ENCODE measurements around the gene CELSR3.

The CELSR3 gene

DNA sequence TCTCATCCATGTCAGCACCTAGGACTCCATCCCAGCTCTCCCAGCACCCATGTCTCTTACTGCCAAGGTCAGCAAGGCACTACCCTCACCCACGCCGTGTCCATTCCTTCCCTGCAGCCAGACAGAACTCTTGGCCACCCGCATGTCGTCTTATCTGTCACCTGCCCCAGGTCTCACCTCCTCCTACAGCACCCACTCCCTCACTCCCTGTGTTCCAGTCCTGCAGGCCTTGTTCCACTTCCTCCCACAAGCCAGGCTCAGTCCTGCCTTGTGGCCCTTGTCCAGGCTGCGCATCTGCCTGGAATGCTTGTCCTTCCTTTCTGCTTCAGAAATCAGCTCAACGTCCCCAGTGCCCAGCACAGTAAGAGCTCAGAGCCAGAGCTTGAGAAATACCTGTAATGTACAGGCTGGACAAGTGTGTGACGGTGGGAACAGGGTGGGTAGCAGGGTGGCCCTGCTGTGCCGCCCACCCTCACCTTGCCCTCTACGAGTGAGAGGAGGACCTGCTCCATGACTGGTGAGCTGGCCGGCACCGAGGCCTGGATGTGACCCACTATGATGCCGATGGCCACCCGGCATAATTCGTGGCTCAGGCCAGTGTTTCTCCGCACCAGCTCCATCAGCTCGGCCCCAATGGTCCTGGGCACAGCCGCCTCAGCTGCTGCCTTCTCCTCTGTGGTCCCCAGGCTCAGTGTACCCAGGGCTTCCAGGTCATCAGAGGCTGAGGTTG lies 18.3 kb upstream of the CELSR3 start:
- TF ChIP-seq TAF1 (IDR thresholded peaks at IDR 0.05; ENCODE audit: borderline replicate concordance, insufficient read depth, low read length): no peak
- no peak for TF ChIP-seq POLR2AphosphoS5 (IDR thresholded peaks at IDR 0.05; ENCODE audit: low read depth, low read length)

DNA sequence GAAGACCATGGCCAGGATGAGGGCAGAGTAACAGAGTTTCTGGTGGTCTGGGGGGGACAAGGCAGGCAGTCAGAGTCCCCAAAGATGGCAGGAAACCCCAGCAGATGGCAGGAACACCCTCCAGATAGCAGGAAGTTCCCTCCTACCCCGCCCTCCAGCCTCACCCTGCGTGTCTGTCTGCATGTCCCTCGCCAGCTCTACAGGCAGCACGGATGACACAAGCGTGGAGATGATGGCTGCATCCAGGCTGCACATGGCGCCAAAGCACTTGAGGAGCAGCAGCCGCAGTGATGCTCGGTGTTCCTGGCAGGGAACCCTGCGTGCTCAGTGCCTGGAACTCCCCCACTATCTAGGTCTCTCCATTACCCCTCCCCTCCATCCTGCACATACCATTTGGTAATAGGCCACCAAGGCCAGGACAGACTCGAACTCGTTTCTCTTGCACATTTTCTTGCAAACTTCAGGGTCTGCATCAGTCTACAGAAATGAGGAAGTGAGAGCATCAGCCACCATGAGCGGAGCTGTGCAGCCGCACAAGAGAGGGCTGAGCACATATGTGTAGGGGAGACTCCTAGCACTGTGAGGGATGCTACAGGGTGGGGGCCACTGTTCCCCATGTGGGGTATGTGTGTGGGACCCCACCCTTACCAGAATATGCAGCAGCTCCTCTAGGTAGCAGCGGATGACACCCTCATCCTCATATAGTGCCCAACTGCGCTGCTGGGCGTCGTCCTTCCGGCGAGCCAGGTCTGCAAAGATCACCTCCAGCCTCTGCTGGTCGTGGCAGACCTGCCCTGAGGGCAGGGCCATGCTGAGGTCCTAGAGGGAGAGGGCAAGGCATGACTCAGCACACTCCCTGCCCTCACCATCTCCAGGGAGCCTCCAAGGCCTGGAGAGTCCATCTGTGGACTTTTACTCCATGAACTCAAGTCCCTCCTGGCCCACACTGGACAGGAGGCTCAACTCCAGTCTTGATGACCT lies 17.0 kb upstream of the CELSR3 start:
- TF ChIP-seq FOXP2 (optimal IDR thresholded peaks at IDR 0.05; ENCODE audit: borderline replicate concordance, extremely low read depth, extremely low read length, insufficient read depth) (no peak), POLR2AphosphoS5 (IDR thresholded peaks at IDR 0.05; ENCODE audit: low read depth, low read length) (no peak), SIN3A (IDR thresholded peaks at IDR 0.05; ENCODE audit: borderline replicate concordance, insufficient read depth, low read length) (no peak), TAF1 (IDR thresholded peaks at IDR 0.05; ENCODE audit: borderline replicate concordance, insufficient read depth, low read length) (no peak)
- TF ChIP-seq, protein P1, sequence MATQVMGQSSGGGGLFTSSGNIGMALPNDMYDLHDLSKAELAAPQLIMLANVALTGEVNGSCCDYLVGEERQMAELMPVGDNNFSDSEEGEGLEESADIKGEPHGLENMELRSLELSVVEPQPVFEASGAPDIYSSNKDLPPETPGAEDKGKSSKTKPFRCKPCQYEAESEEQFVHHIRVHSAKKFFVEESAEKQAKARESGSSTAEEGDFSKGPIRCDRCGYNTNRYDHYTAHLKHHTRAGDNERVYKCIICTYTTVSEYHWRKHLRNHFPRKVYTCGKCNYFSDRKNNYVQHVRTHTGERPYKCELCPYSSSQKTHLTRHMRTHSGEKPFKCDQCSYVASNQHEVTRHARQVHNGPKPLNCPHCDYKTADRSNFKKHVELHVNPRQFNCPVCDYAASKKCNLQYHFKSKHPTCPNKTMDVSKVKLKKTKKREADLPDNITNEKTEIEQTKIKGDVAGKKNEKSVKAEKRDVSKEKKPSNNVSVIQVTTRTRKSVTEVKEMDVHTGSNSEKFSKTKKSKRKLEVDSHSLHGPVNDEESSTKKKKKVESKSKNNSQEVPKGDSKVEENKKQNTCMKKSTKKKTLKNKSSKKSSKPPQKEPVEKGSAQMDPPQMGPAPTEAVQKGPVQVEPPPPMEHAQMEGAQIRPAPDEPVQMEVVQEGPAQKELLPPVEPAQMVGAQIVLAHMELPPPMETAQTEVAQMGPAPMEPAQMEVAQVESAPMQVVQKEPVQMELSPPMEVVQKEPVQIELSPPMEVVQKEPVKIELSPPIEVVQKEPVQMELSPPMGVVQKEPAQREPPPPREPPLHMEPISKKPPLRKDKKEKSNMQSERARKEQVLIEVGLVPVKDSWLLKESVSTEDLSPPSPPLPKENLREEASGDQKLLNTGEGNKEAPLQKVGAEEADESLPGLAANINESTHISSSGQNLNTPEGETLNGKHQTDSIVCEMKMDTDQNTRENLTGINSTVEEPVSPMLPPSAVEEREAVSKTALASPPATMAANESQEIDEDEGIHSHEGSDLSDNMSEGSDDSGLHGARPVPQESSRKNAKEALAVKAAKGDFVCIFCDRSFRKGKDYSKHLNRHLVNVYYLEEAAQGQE (IDR thresholded peaks at IDR 0.05; ENCODE audit: insufficient read depth in 1 of 2, low read depth in 2 of 2, low read length in 2 of 2): no peak

DNA sequence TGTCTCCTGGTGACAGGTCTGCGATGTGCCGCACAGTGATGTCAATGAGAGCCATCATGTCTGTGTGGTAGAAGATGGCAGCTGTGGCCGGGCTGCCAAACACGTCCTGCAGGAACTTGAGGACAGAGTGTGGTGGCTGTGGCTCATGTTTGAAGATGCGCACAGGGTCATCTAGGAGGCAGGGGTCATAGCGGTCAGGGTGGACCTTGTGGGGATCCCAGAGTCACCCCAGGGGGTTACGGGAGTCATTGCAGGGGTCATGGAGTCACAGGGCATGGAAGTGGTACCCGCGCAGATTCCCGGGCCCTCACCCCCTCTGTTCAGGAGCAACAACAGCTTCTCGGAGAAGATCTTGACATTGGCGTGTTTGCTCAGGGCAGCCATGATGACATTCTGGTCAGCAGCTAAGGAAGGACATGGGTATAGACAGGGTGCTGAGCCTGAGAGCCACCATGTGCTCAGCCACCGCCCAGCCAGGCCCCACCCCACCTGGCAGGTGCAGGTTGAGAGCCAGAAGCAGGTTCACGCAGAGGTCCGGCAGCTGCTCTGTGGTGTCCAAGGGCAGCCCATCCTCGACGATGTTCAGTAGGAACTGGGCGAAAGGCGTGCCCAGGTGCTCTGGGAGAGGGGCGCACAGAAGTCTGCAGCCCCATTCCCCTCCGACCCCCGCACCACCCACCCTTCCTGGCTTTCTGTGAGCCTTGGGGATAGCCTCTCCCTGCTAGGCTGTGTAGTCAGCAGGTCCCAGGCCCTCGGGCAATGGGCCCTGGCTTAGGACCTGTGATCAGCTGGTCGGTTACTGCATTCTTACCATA lies 16.1 kb upstream of the CELSR3 start:
- TF ChIP-seq, protein P1 (IDR thresholded peaks at IDR 0.05; ENCODE audit: insufficient read depth in 1 of 2, low read depth in 2 of 2, low read length in 2 of 2): no peak
- TF ChIP-seq FOXP2 (optimal IDR thresholded peaks at IDR 0.05; ENCODE audit: borderline replicate concordance, extremely low read depth, extremely low read length, insufficient read depth): no peak

DNA sequence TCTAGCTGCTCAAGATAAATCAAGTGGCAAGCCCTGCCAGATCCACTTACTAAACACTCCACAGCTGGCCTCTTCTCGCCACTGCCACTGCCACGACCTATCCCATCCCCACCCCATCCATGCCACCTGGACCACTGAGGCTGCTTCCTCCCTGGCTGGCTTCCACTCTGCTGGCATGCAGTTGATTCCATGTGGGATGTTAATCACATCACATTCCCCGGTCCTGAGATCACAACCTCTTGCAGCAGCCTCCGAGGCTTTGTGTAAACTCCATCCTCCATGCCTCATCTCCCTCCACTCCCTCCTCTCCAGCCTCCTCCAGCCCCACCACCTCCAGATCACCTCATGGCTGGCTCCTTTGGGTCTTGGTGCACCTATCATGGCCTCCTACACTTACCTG lies 15.4 kb upstream of the CELSR3 start:
- TF ChIP-seq POLR2AphosphoS5 (IDR thresholded peaks at IDR 0.05; ENCODE audit: low read depth, low read length): no peak

DNA sequence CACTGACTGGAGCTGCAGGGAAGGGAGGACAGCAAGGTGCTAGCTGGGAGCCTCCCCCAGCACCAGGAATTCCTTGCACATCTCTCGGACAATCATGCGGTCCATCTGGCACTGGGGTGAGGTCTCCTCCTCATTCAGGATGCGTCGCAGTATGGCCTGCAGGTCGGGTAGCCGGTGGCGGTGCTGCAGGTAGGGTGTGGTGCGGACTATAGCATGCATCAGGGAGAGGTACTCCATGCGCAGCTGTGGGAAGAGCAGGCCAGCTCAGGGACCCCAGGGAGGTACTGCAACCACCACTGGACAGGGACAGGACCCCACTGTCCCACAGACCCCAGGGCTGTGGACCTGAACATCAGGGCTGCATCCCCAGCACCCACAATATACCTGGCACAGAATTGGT lies 11.8 kb upstream of the CELSR3 start:
- TF ChIP-seq, protein P1 (IDR thresholded peaks at IDR 0.05; ENCODE audit: insufficient read depth in 1 of 2, low read depth in 2 of 2, low read length in 2 of 2): no peak
- no peak for TF ChIP-seq POLR2AphosphoS5 (IDR thresholded peaks at IDR 0.05; ENCODE audit: low read depth, low read length)
- TF ChIP-seq SIN3A (IDR thresholded peaks at IDR 0.05; ENCODE audit: borderline replicate concordance, insufficient read depth, low read length): no peak
- no peak for TF ChIP-seq FOXP2 (optimal IDR thresholded peaks at IDR 0.05; ENCODE audit: borderline replicate concordance, extremely low read depth, extremely low read length, insufficient read depth)
- TF ChIP-seq TAF1 (IDR thresholded peaks at IDR 0.05; ENCODE audit: borderline replicate concordance, insufficient read depth, low read length): no peak

Data from PFSK-1 (cell line).